ENCODE measurements around the gene SOX2.

SOX2 gene

GRCh38 chr3:181701096-181701495 is 10.6 kb upstream of the SOX2 start:
- H3K27me3 ChIP-seq (ENCODE audit: low read length): no peaks in the 10 kb centered on the region
- TF ChIP-seq CTCF (IDR thresholded peaks at IDR 0.05; ENCODE audit: insufficient read depth, low read length, poor library complexity, severe bottlenecking) (no peak), EZH2phosphoT487 (conservative IDR thresholded peaks at IDR 0.05; ENCODE audit: low read length) (no peak)

DNA sequence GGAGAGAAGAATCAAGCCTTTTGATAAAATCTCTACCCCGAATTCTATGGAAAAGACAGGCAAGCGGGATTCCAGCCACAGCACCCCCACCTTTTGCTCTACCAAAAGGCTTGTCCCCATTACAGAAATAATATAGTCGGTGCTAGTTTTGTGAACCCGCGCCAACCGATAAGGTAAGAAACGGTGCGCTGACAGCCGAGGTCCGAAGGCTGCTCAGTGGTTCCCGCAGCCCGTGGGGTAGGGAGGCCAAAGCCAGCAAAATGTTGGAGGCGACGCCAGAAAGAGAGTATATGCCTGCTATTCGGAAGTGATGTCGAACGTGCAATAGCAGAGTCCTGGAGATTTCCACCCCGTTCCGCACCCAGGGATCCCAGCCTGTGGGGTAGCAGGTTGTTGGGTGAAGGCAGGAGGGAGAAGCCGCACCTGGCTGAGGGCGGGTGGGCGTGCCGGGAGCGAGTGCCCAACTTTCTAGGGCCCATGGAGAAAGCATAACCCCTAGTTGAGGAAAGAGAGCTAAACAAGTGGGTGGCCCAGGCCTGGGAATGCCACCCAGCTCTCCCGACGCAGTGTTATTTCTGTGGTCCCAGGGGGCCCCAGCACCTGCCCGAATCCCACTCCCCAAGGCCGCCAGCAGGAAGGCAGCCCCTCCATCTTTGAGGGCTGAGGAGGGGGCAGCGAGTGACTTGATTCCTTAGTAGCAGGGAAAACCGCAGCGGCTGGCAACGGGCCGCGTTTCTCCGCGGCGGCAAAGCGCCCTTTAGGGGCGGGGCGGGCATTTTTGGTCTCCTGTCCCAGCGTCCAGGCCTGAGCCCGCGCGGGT is 7.9 kb upstream of the SOX2 start:
- no peak overlapping the region for H3K27ac ChIP-seq (ENCODE audit: low read depth, low read length)
- no peaks in the 10 kb centered on the region for H3K9me2 ChIP-seq (replicated peaks; ENCODE audit: insufficient read depth, low read length)
- no peaks in the 10 kb centered on the region for H3F3A ChIP-seq (ENCODE audit: insufficient read depth)
- TF ChIP-seq CTCF (IDR thresholded peaks at IDR 0.05; ENCODE audit: insufficient read depth, low read length, poor library complexity, severe bottlenecking) (no peak), EZH2phosphoT487 (conservative IDR thresholded peaks at IDR 0.05; ENCODE audit: low read length) (no peak)
- no peak overlapping the region for H3K9ac ChIP-seq (ENCODE audit: low read length)
- no peaks in the 10 kb centered on the region for H3K27me3 ChIP-seq (ENCODE audit: low read length)
- no peak overlapping the region for H3K4me3 ChIP-seq (ENCODE audit: insufficient read depth, low read length, poor library complexity, severe bottlenecking)
- no peaks in the 10 kb centered on the region for H3K79me2 ChIP-seq (ENCODE audit: insufficient read depth, low read length)
- H4K20me1 ChIP-seq (ENCODE audit: low read depth, low read length): no peaks in the 10 kb centered on the region
- H3K36me3 ChIP-seq (ENCODE audit: low read length): no peaks in the 10 kb centered on the region
- H2AFZ ChIP-seq (ENCODE audit: low read depth, low read length, severe bottlenecking): no peak overlapping the region
- H3K9me3 ChIP-seq (ENCODE audit: insufficient read depth, low read length): no peaks in the 10 kb centered on the region
- no peak overlapping the region for H3K4me2 ChIP-seq (ENCODE audit: low read depth, low read length, poor library complexity, severe bottlenecking)

More at GRCh38 chr3:181701096-181701495, 10.6 kb upstream of the SOX2 start:
- Histone ChIP-seq H3K9me3 (ENCODE audit: insufficient read depth, low read length) (no peaks in the 10 kb centered on the region), H2AFZ (ENCODE audit: low read depth, low read length, severe bottlenecking) (no peak overlapping the region), H3F3A (ENCODE audit: insufficient read depth) (no peaks in the 10 kb centered on the region), H3K9me2 (replicated peaks; ENCODE audit: insufficient read depth, low read length) (no peaks in the 10 kb centered on the region), H3K9ac (ENCODE audit: low read length) (no peak overlapping the region), H3K4me2 (ENCODE audit: low read depth, low read length, poor library complexity, severe bottlenecking) (peak overlapping the region; percentile 42), H3K4me3 (ENCODE audit: insufficient read depth, low read length, poor library complexity, severe bottlenecking) (no peak overlapping the region), H3K36me3 (ENCODE audit: low read length) (no peaks in the 10 kb centered on the region), H3K79me2 (ENCODE audit: insufficient read depth, low read length) (no peaks in the 10 kb centered on the region), H4K20me1 (ENCODE audit: low read depth, low read length) (no peaks in the 10 kb centered on the region), H3K27ac (ENCODE audit: low read depth, low read length) (no peak overlapping the region)

DNA sequence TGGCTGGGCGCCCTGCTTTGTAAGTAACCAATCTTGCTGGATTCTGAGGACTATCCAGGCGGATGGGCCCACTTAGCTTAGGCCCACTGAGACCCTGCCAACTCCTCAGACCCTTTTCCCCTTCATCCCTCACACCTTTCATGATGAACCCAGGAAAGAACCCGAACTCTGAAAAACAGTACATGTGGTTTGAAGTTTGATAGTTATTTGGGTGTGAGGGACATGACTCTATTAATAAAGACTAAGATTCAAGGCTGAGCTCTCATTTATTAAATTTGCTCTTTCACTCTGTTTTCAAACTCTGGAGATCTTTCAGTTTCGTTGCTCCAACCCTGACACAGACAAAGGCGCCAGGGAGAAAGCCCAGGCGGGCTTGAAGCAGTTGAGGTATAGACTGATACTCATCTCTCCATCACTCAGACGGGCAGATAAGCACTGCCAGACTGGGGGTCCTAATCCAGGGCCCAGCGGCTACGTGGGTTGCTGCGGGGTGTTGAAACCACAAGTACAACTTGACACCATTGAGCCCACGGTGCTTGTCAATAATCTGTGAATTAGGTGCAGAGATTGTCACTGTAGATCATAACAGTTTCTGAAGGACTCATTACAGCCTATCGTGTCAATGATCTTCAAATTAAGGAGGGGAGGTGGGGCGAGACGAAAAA is 7.2 kb upstream of the SOX2 start:
- Histone ChIP-seq H4K20me1 (ENCODE audit: low read depth, low read length) (no peaks in the 10 kb centered on the region), H2AFZ (ENCODE audit: low read depth, low read length, severe bottlenecking) (no peak overlapping the region), H3K4me3 (ENCODE audit: insufficient read depth, low read length, poor library complexity, severe bottlenecking) (no peak overlapping the region), H3K27me3 (ENCODE audit: low read length) (no peaks in the 10 kb centered on the region), H3F3A (ENCODE audit: insufficient read depth) (no peaks in the 10 kb centered on the region), H3K27ac (ENCODE audit: low read depth, low read length) (no peak overlapping the region), H3K9me2 (replicated peaks; ENCODE audit: insufficient read depth, low read length) (no peaks in the 10 kb centered on the region), H3K79me2 (ENCODE audit: insufficient read depth, low read length) (no peaks in the 10 kb centered on the region), H3K4me2 (ENCODE audit: low read depth, low read length, poor library complexity, severe bottlenecking) (no peak overlapping the region), H3K9me3 (ENCODE audit: insufficient read depth, low read length) (no peaks in the 10 kb centered on the region), H3K9ac (ENCODE audit: low read length) (no peak overlapping the region), H3K36me3 (ENCODE audit: low read length) (no peaks in the 10 kb centered on the region)
- TF ChIP-seq EZH2phosphoT487 (conservative IDR thresholded peaks at IDR 0.05; ENCODE audit: low read length) (no peak), CTCF (IDR thresholded peaks at IDR 0.05; ENCODE audit: insufficient read depth, low read length, poor library complexity, severe bottlenecking) (no peak)

All from SU-DHL-6 (cell line).